Left ventricle myocardium inferior (tissue), 1 donor: ENCODE results near the gene ASL. TPM values are rescaled to one million over a fixed set of nuclear protein-coding genes. Genes with fewer than 3 reads are reported as not detected.

ENCODE experiments used
- DNase-seq: peaks from one replicate; pipeline ENCODE4 v3.0.0-alpha.2; 2020
- H3K27ac ChIP-seq: fragments of 200-600 bp; replicated peaks from 2 replicates; pipeline ENCODE4 v1.8.0; 2021
- H3K27me3 ChIP-seq: fragments of 200-600 bp; 2 replicates; pipeline ENCODE4 v1.8.0; 2021; ENCODE audit warnings: low read depth
- H3K36me3 ChIP-seq: fragments of 200-600 bp; 2 replicates; pipeline ENCODE4 v1.8.0; 2021
- H3K4me1 ChIP-seq: fragments of 200-600 bp; 2 replicates; pipeline ENCODE4 v1.8.0; 2021
- H3K4me3 ChIP-seq: fragments of 200-600 bp; 2 replicates; pipeline ENCODE4 v1.8.0; 2021; ENCODE audit warnings: mild to moderate bottlenecking, moderate library complexity
- H3K9me3 ChIP-seq: fragments of 200-600 bp; replicated peaks from 2 replicates; pipeline ENCODE4 v1.8.0; 2021
- intact Hi-C: fragments of 100-400 bp; cut with micrococcal nuclease; formaldehyde crosslinking; loops from one replicate; pipeline ENCODE4 v1.11.0; 2022
- total RNA-seq: library from RNA; stranded (reverse); fragmentation: NEBNext Ultra II Directional; extraction: Animal tissue kit (Norgen Biotek cat#: 25700); gene quantifications from one replicate; pipeline ENCODE4 v1.2.1, GENCODE V29; 2021
- TF ChIP-seq, protein P1 (sequence below): fragments of 200-600 bp; IDR thresholded peaks from 2 replicates; pipeline ENCODE4 v1.8.0; 2021; ENCODE audit warnings: antibody characterized with exemption, mild to moderate bottlenecking, borderline replicate concordance
- donor health status: DM: no; HTN: yes; CAD: no; lungs with severe emphysema.

Gene ASL
- total RNA-seq, 1 donor from 2014 or later: 8.5 TPM

DNA sequence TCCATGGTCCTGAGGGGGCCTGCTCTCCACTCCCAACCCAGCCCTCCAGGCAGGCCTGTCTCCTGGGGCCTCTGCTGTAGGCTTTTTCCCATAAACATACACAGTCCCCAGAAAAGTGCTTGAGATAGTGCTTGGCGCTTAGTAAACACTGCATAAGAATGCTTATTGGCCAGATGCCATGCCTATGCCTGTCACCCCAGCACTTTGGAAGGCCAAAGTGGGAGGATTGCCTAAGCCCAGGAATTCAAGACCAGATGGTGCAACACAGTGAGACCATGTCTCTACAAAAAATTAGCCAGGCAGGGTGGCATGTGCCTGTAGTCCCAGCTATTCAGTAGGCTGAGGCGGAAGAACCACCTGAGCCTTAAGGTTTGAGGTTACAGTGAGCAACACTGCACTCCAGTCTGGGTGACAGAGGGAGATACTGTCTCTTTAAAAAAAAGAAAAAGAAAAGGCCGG lies 24.6 kb upstream of the ASL start:
- Histone ChIP-seq H3K9me3 (no peaks in the 10 kb centered on the region), H3K4me1 (peaks cover 7% of the 10 kb centered on the region), H3K4me3 (no peak overlapping the region), H3K27me3 (no peaks in the 10 kb centered on the region), H3K36me3 (no peaks in the 10 kb centered on the region), H3K27ac (peak overlapping the region; percentile 8)
- DNase-seq: no peak
- TF ChIP-seq, protein P1, sequence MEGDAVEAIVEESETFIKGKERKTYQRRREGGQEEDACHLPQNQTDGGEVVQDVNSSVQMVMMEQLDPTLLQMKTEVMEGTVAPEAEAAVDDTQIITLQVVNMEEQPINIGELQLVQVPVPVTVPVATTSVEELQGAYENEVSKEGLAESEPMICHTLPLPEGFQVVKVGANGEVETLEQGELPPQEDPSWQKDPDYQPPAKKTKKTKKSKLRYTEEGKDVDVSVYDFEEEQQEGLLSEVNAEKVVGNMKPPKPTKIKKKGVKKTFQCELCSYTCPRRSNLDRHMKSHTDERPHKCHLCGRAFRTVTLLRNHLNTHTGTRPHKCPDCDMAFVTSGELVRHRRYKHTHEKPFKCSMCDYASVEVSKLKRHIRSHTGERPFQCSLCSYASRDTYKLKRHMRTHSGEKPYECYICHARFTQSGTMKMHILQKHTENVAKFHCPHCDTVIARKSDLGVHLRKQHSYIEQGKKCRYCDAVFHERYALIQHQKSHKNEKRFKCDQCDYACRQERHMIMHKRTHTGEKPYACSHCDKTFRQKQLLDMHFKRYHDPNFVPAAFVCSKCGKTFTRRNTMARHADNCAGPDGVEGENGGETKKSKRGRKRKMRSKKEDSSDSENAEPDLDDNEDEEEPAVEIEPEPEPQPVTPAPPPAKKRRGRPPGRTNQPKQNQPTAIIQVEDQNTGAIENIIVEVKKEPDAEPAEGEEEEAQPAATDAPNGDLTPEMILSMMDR: no peak
- intact Hi-C loops: no loop called here

DNA sequence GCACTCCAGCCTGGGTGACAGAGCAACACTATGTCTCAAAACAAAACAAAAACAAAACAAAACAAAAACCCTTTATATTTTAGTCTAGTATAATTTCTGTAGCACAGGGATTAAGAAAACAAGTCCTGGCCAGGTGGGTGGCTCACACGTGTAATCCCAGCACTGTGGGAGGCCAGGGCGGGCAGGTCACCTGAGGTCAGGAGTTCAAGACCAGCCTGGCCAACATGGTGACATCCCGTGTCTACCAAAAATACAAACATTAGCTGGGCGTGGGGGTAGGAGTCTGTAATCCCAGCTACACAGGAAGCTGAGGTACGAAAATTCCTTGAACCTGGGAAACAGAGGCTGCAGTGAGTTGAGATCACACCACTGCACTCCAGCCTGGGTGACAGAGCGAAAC lies 23.2 kb upstream of the ASL start:
- Histone ChIP-seq H3K4me3 (no peak overlapping the region), H3K4me1 (peaks cover 7% of the 10 kb centered on the region), H3K27ac (no peak overlapping the region), H3K9me3 (no peaks in the 10 kb centered on the region), H3K27me3 (no peaks in the 10 kb centered on the region), H3K36me3 (no peaks in the 10 kb centered on the region)
- TF ChIP-seq, protein P1: no peak
- intact Hi-C loops: no loop called here
- DNase-seq: no peak

DNA sequence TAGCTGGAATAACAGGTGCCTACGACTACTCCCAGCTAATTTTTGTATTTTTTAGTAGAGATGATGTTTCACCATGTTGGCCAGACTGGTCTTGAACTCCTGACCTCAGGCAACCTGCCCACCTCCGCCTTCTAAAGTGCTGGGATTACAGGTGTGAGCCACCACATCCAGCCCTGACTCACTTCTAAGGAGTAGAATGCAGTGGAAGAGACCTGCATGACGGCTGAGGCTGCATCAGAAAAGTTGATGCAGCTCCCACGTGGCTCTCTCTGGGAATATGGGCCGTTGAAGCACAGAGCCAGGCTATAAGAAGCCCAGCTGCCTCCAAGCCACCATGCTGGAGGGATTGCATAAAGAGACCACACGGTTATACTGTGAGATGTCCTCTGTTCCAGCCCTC lies 21.6 kb upstream of the ASL start:
- H3K36me3 ChIP-seq: no peaks in the 10 kb centered on the region
- H3K4me3 ChIP-seq: no peak overlapping the region
- H3K27ac ChIP-seq: no peak overlapping the region
- H3K4me1 ChIP-seq: peaks cover 7% of the 10 kb centered on the region
- no peaks in the 10 kb centered on the region for H3K27me3 ChIP-seq
- intact Hi-C loops: no loop called here
- H3K9me3 ChIP-seq: no peaks in the 10 kb centered on the region
- TF ChIP-seq, protein P1: no peak
- no peak for DNase-seq

DNA sequence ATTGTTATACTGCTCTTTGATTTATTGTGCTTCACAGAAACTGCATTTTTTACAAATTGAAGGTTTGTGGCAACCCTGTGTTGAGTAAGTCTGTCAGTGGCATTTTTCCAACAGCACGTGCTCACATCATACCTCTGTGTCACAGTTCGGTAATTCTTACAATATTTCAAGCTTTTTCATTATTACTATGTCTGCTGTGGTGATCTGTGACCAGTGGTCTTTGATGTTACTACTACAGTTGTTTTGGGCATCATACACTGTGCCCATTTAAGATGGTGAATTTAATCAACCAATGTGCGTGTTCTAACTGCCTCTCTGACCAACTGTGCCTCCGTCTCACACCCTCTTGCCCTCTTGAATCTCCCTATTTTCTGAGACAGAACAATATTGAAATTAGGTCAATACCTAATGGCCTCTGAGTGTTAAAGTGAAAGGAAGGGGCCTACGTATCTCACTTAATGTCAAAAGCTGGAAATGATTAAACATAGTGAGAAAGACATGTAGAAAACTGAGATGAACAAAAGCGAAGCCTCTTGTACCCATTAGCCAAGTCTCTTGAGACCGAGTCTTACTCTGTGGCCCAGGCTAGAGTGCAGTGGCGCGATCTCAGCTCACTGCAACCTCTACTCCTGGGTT lies 20.2 kb upstream of the ASL start:
- TF ChIP-seq, protein P1: no peak

DNA sequence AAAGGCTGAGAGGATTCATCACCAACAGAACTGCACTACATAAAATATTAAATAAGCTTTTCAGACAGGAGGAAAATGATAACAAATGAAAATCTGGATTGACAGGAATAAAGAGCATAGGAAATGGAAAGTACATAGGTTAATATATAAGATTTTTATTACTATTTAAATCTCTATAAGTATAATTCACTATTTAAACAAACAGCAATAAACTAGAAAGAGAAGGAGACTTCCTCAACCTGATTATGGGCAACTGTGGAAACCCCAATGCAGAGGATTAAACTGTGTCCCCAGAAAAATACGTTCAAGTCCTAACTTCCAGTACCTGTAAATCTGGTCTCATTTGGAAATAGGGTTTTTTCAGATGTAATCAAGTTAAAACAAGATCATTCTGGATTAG lies 14.8 kb upstream of the ASL start:
- H3K36me3 ChIP-seq: no peaks in the 10 kb centered on the region
- DNase-seq: no peak
- H3K9me3 ChIP-seq: no peaks in the 10 kb centered on the region
- H3K27me3 ChIP-seq: no peaks in the 10 kb centered on the region
- H3K27ac ChIP-seq: no peak overlapping the region
- TF ChIP-seq, protein P1: no peak
- no peaks in the 10 kb centered on the region for H3K4me1 ChIP-seq
- intact Hi-C loops: no loop called here
- no peak overlapping the region for H3K4me3 ChIP-seq

More for the DNA sequence above, 20.2 kb upstream of the ASL start:
- H3K36me3 ChIP-seq: no peaks in the 10 kb centered on the region
- intact Hi-C loops: no loop called here
- H3K9me3 ChIP-seq: no peaks in the 10 kb centered on the region
- no peak overlapping the region for H3K27ac ChIP-seq
- H3K27me3 ChIP-seq: no peaks in the 10 kb centered on the region
- no peak for DNase-seq
- no peak overlapping the region for H3K4me3 ChIP-seq
- H3K4me1 ChIP-seq: peaks cover 7% of the 10 kb centered on the region

DNA sequence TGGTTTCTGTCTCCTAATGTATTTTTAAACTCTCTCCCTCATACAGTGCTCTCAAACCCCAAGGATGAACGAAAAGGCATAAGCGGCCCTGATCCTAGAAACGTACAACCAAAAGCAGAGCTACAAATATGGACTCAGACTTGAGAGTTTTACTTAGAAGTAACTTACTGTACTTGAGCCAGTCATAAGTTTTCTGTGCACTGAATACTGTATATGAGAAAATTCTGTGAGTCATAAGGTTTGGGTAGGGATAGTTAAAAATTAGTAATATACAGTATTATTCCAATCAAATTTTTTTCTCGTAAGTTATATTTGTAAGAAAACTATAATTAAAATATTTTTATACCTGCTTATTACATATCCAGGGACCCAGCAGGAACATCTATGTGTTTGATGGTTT lies 5.9 kb upstream of the ASL start:
- H3K4me1 ChIP-seq: no peaks in the 10 kb centered on the region
- no peak overlapping the region for H3K27ac ChIP-seq
- no peak for DNase-seq
- intact Hi-C loops: no loop called here
- H3K27me3 ChIP-seq: no peaks in the 10 kb centered on the region
- H3K36me3 ChIP-seq: no peaks in the 10 kb centered on the region
- TF ChIP-seq, protein P1: no peak
- H3K4me3 ChIP-seq: no peak overlapping the region
- no peaks in the 10 kb centered on the region for H3K9me3 ChIP-seq
